ENCODE data around the gene NODAL.

The NODAL gene

GRCh38 chr10:70462349-70462984 is 21.0 kb upstream of the NODAL start:
- DNase-seq, result no peak

DNA sequence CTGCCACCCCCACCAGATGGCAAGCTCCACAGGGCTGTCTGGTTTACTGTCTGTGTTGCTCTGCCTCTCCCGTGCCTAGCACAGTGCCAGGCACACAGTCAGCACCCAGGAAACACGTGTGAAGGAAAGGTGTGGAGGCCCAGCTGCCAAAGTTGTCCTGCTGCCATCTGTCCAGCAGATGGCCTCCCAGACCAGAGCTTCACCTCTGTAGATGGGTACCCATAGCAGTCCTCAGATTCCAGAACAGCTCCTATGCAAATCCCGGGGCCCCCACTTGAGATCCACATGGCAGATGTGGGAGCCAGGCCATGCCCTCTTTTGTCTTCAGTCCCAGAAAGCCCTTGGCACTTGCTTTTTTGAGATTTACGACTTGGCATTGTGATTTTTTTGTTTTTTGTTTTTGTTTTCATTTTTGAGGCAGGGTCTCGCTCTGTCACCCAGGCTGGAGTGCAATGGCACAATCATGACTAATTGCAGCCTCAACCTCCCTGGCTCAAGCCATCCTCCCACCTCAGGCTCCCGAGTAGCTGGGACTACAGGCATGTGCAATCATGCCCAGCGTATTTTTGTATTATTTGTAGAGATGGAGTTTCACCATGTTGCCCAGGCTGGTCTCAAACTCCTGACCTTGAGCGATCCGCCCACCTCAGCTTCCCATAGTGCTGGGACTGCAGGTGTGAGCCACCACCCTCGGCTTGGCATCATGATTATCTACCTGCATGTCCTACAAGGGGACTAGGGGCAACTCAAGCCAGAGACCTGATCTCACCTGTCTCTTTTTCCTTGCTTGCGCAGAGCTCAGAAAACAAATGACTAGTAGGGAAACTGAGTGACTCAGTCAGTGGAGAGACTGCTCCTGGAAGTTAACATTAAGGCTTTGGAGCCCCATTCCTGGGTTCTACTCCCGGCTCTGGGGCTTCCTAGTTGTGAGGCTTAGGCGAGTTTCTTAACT is 20.2 kb upstream of the NODAL start:
- DNase-seq, result no peak

DNA sequence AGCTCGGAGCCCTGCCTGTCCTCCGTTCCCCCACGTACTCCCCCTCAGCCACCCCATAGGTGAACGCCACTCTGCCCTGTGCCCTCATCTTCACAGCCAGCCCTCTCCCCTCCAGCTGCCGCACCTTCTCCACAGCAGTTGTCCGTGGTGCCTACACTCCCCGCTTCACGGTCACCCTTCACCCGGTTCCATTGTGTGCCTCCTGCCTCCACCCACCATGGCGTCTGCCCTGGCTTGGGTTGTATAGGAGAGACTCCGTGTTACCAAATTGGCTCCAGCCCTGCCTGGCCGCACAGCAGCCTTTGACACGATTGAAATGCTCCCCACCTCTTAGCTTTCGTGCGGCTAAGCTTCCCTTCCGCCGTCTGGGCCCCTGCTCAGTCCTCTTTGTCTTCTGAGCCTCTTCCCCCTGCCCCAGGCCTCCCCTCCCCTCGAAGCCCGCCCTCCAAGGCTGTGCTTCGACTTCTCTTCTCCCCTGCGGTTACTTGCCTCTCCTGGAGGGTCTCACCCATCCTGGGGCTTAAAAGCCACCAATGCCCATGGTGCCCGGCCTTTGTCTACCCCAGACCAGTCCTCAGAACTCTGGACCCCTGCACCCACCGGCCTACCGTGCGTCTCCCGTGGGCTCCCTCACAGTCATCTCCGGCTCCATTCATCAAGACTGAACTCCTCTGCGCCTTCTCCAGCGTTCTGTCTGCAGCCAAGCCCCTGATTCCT is 18.5 kb upstream of the NODAL start:
- DNase-seq, result no peak

- DNase-seq, result no peak
These were observed 17.7 kb upstream of the NODAL start for GRCh38 chr10:70459061-70459773.

DNA sequence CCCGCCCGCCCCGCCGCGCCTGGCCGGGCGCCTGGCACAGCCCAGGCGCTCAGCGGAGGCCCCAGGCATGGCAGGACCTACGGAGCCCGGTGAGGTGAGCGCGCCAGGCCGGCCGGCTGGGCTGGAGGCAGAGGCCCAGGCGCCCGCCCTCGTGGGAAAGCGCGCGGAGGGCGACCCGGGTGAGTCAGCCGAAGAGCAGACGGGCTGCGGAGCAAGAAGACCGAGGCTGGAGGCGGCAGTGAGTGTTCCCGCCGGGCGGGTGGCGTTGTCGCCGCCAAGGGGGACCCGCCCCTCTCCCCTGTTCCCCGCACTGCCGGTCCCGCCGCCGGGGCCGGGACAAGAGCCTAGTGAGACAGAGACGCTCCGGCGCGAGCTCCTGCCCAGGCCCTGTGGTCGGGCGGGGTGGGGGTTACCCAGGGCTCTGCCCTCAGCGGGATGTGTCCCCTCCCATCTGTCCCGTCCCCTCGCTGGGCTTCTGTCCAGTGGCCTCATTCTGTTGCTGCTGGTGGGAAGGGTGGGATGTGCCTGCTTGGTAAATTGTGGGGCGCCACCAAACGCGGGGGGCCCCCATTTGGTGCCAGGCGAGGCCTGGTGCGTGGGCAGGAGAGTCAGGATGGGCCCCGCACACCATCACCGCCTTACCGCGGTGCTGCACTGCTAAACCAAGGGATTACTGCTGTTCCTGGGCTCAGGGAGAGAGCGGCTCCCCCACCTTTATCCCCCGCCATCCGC is 17.0 kb upstream of the NODAL start:
- no peak for DNase-seq

DNA sequence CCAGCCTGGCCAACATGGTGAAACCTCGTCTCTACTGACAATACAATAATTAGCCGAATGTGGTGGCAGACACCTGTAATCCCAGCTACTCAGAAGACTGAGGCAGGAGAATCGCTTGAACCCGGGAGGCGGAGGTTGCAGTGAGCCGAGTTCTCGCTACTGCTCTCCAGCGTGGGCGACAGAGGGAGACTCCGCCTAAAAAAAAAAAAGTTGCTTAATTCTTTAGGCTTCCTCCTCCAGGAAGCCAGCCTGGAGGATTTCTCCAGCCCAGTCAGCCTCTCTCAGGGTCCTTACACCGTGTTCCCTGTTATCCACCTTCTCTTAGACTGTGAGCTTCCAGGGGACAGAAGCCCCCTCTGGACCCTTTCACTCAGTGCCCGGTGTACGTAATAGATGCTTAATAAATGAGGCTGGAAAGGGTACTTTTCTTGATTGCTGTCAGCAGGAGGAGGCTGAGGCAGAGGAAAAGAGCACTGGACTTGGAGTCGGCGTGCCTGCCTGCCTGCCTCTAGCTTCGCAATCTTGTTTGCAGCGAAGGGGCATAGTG is 16.4 kb upstream of the NODAL start:
- no peak for DNase-seq

- no peak for DNase-seq
These were observed 14.7 kb upstream of the NODAL start for GRCh38 chr10:70456164-70456563.

DNA sequence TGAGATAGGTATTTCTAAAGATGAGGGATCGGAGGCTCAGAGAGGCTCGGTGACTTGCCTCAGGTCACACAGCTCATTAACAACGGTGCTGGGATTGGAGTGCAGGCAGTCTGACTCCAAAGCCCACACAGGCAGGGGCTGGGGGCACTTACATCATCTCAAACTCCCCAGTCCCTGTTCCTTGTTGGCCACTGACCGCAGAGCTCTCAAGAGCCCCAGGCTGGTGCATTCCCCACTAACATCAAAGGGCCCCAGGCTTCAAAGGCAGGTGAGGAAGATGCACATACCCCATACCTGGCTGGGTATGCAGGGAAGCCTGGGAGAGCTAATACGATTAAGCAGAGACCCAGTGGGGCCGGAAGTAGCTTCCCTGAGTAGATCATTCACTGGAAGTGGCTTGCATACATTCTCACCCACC is 13.7 kb upstream of the NODAL start:
- no peak for DNase-seq

DNA sequence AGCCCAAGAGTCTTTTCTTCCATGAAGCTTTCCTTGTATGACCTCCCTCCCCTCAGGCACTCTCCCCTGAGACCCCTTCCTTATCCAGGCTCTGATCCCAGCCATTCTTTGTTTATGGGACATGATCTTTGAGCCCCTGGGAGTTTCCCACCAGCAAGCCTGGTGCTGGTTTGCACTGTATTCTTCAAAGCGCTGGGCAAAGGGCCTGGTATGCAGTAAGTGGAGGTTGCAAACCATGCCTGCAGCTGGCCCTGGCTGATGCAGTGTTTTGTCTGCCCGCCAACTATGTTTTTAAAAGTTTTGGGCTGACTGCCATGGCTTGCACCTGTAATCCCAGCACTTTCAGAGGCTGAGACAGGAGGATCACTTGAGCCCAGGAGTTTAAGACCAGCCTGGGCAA is 6.8 kb upstream of the NODAL start:
- DNase-seq, result no peak

DNA sequence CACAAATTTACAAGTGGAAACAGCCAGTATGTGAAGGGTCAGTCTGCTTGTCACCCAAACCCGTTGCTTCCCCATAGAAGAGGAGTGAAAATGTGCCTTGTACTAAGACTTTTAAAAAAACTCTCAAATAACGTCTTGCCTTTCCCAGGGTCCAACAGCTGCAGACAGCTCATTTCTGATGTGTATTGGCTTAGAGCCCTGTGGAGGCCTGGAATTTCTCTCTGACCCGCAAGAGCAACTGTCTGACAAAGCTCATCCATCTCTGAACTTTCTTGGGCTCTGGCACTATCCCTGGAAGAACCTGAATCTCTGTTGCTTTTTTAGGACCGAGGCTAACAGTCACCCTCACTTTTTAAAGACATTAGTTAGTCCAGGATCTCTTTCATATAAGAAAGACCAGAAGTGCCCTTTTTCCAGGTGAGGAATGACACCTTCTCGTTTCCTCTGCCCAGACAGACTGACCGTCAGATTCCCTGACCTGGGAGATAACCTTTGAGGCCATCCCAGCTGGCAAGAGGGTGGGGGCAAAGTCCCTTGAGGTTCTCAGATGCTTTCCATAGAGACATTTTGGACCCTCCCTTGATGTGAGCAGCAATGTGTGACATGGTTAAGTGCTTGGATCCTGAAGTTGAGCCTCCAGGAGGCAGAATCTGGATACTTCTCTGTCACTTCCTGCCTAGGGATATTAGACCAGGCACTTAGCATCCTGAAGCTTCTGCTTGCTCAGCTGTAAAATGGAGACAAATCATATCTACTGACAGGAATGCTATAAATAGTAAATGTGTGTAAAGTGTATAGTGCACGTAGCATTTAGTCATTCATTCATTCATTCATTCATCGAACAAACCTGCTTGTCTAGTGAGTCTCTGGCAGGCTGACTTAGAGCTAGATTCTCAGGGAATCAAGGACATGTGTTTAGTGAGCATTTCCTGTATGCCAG is 4.5 kb upstream of the NODAL start:
- no peak for DNase-seq

GRCh38 chr10:70444744-70445143 is 3.3 kb upstream of the NODAL start:
- DNase-seq, result no peak

- no peak for DNase-seq
These were observed 979 bp upstream of the NODAL start for GRCh38 chr10:70442332-70442988.

- DNase-seq, result no peak
These were observed 421 bp upstream of the NODAL start for GRCh38 chr10:70441895-70442309.

GRCh38 chr10:70440296-70441160 is 953 bp downstream of the NODAL start:
- no peak for DNase-seq

GRCh38 chr10:70437721-70438120 is 3.8 kb downstream of the NODAL start:
- DNase-seq, result no peak

DNA sequence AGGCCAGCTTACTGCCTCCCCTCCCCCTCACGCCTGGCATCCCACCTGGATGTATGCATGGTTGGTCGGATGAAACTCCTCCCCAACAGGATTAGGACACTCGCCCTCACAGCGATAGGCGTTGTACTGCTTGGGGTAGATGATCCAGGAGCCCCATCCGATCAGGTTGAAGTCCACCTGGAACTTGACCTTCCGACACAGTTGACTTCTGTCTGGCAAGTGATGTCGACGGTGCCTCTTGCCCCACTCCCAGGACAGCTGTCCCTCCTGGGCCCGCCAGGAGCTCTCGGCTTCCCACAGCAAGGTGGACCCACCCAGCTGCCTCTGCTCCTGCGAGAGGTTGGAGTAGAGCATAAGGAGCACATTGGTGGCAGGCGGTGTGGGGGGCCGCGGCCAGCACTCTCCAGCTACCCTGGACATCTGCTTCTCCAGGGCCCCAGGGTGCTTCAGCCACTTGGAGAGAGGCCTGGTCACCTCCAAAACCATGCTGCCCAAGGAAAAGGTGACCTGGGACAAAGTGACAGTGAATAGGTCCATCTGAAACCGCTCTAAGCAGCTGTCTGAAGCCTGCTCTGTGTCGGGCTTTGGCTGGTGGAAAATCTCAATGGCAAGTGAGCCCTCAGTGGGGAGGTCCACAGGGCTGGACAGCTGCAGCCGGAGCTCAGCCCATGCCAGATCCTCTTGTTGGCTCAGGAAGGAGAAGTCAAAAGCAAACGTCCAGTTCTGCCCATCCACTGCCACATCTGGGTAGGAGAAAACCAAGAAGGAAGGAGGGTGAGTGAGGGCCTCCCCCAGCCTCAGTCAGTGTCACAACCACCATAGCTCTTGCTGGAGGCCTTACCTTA is 6.0 kb downstream of the NODAL start:
- DNase-seq, result no peak

GRCh38 chr10:70433581-70434280 is 7.8 kb downstream of the NODAL start:
- no peak for DNase-seq

Measured in NCI-H187 (cell line).